Neural crest cell (in vitro differentiated cells): ENCODE data around the gene GSTM4. TPM values are rescaled to one million over a fixed set of nuclear protein-coding genes. Genes with fewer than 3 reads are reported as not detected.

Source experiments
- DNase-seq: peaks from one replicate; pipeline ENCODE4 v3.0.0; 2021; ENCODE audit warnings: low read depth, mixed read lengths, low spot score
- H3K27ac Mint-ChIP-seq: one replicate; pipeline ENCODE4 v1.8.0; 2021; ENCODE audit warnings: mild to moderate bottlenecking, mixed read lengths; ENCODE audit not compliant: unreplicated experiment
- H3K27me3 Mint-ChIP-seq: 2 replicates; pipeline ENCODE4 v1.8.0; 2021; ENCODE audit warnings: low read depth, mild to moderate bottlenecking, mixed read lengths
- H3K36me3 Mint-ChIP-seq: 2 replicates; pipeline ENCODE4 v1.8.0; 2021; ENCODE audit warnings: low read depth, mild to moderate bottlenecking, mixed read lengths
- H3K4me1 Mint-ChIP-seq: 2 replicates; pipeline ENCODE4 v1.8.0; 2021; ENCODE audit warnings: mixed read lengths
- H3K4me3 Mint-ChIP-seq: one replicate; pipeline ENCODE4 v1.8.0; 2021; ENCODE audit warnings: mild to moderate bottlenecking, mixed read lengths
- H3K9me3 Mint-ChIP-seq: 2 replicates; pipeline ENCODE4 v1.8.0; 2021; ENCODE audit warnings: mixed read lengths
- CTCF ChIP-seq: fragments of 200-600 bp; sonication (generic); conservative IDR thresholded peaks from 2 replicates; pipeline ENCODE4 v1.5.0; 2021; ENCODE audit warnings: antibody characterized with exemption, mild to moderate bottlenecking
- total RNA-seq: library from RNA; stranded (reverse); gene quantifications from 2 replicates; pipeline ENCODE4 v1.2.1, GENCODE V29; 2021

GSTM4 gene
- total RNA-seq, 1 donor from 2014 or later: 28.2 TPM

GRCh38 chr1:109626682-109627408, 29.1 kb upstream of the GSTM4 start:
- Mint-ChIP-seq H3K4me3 (no peak overlapping the region), H3K9me3 (no peaks in the 10 kb centered on the region), H3K27ac (no peak overlapping the region), H3K4me1 (peaks cover 22% of the 10 kb centered on the region), H3K36me3 (peaks cover 3% of the 10 kb centered on the region), H3K27me3 (no peaks in the 10 kb centered on the region)
- TF ChIP-seq CTCF: no peak
- no peak for DNase-seq

- H3K27me3 Mint-ChIP-seq: no peaks in the 10 kb centered on the region
- H3K36me3 Mint-ChIP-seq: peaks cover 3% of the 10 kb centered on the region
- DNase-seq: no peak
- H3K9me3 Mint-ChIP-seq: no peaks in the 10 kb centered on the region
- no peak overlapping the region for H3K4me3 Mint-ChIP-seq
- peaks cover 12% of the 10 kb centered on the region for H3K4me1 Mint-ChIP-seq
- H3K27ac Mint-ChIP-seq: no peak overlapping the region
- TF ChIP-seq CTCF: no peak
Measured at GRCh38 chr1:109627692-109628399, 28.1 kb upstream of the GSTM4 start.

- DNase-seq: no peak
- no peaks in the 10 kb centered on the region for H3K9me3 Mint-ChIP-seq
- peaks cover 3% of the 10 kb centered on the region for H3K36me3 Mint-ChIP-seq
- no peak overlapping the region for H3K4me3 Mint-ChIP-seq
- peaks cover 8% of the 10 kb centered on the region for H3K4me1 Mint-ChIP-seq
- H3K27ac Mint-ChIP-seq: no peak overlapping the region
- TF ChIP-seq CTCF: no peak
- no peaks in the 10 kb centered on the region for H3K27me3 Mint-ChIP-seq
Measured at GRCh38 chr1:109628540-109629321, 27.2 kb upstream of the GSTM4 start.

- Mint-ChIP-seq H3K9me3 (no peaks in the 10 kb centered on the region), H3K4me3 (no peak overlapping the region), H3K27ac (no peak overlapping the region), H3K36me3 (peaks cover 3% of the 10 kb centered on the region), H3K27me3 (no peaks in the 10 kb centered on the region), H3K4me1 (peaks cover 11% of the 10 kb centered on the region)
- no peak for DNase-seq
- TF ChIP-seq CTCF: no peak
Measured at GRCh38 chr1:109629372-109630030, 26.4 kb upstream of the GSTM4 start.
